HepG2 (cell line): ENCODE measurements around the gene ABCC3. TPM values are rescaled to one million over a fixed set of nuclear protein-coding genes. Genes with fewer than 3 reads are reported as not detected.
A peak's percentile ranks its signal among the peaks of the same experiment; 100 is the strongest.

ENCODE experiments used
- AGO1 ChIP-seq: fragments of 200-400 bp; formaldehyde crosslinking; IDR thresholded peaks from 2 replicates; pipeline ENCODE4 v1.6.1; 2017; ENCODE audit warnings: mild to moderate bottlenecking, low read depth, low read length, moderate library complexity; ENCODE audit not compliant: poor library complexity, severe bottlenecking
- ATF6 ChIP-seq: sonication (generic); formaldehyde crosslinking; conservative IDR thresholded peaks from 2 replicates; pipeline ENCODE4 v1.4.0; 2020; ENCODE audit warnings: missing genetic modification reagents
- BCL6 ChIP-seq: IDR thresholded peaks from 2 replicates; pipeline ENCODE4 v1.6.1; 2016; ENCODE audit warnings: missing genetic modification reagents, missing compliant biosample characterization
- ISL2 ChIP-seq: sonication (generic); formaldehyde crosslinking; IDR thresholded peaks from 2 replicates; pipeline ENCODE4 v1.5.0; 2020; ENCODE audit warnings: missing genetic modification reagents
- JARID2 ChIP-seq: sonication (generic); formaldehyde crosslinking; IDR thresholded peaks from 2 replicates; pipeline ENCODE4 v1.8.1; 2023; ENCODE audit warnings: missing genetic modification reagents, inconsistent platforms; ENCODE audit not compliant: insufficient replicate concordance
- JDP2 ChIP-seq: sonication (generic); formaldehyde crosslinking; IDR thresholded peaks from 2 replicates; pipeline ENCODE4 v1.8.1; 2022; ENCODE audit warnings: missing genetic modification reagents, borderline replicate concordance
- MED1 ChIP-seq: sonication (generic); formaldehyde crosslinking; IDR thresholded peaks from 2 replicates; pipeline ENCODE4 v1.4.0; 2020; ENCODE audit warnings: missing genetic modification reagents
- MED8 ChIP-seq: sonication (generic); formaldehyde crosslinking; IDR thresholded peaks from 2 replicates; pipeline ENCODE4 v1.8.1; 2023; ENCODE audit warnings: mild to moderate bottlenecking, missing genetic modification reagents; ENCODE audit not compliant: insufficient replicate concordance
- MIER3 ChIP-seq: IDR thresholded peaks from 2 replicates; pipeline ENCODE4 v1.6.1; 2016; ENCODE audit warnings: missing compliant biosample characterization, borderline replicate concordance
- MTERF4 ChIP-seq: sonication (generic); formaldehyde crosslinking; IDR thresholded peaks from 2 replicates; pipeline ENCODE4 v1.8.0; 2023; ENCODE audit warnings: mild to moderate bottlenecking, missing genetic modification reagents
- NFKB2 ChIP-seq: sonication (generic); formaldehyde crosslinking; IDR thresholded peaks from 2 replicates; pipeline ENCODE4 v1.4.0; 2020; ENCODE audit warnings: missing genetic modification reagents, borderline replicate concordance
- PRMT3 ChIP-seq: sonication (generic); formaldehyde crosslinking; IDR thresholded peaks from 2 replicates; pipeline ENCODE4 v1.8.1; 2022; ENCODE audit warnings: low read depth, mild to moderate bottlenecking, moderate library complexity, missing genetic modification reagents, borderline replicate concordance
- RCOR2 ChIP-seq: IDR thresholded peaks from 2 replicates; pipeline ENCODE4 v1.6.1; 2016; ENCODE audit warnings: missing biosample characterization, missing genetic modification reagents
- TOPORS ChIP-seq: sonication (generic); formaldehyde crosslinking; IDR thresholded peaks from 2 replicates; pipeline ENCODE4 v1.8.0; 2023; ENCODE audit warnings: mild to moderate bottlenecking, missing genetic modification reagents
- ZHX2 ChIP-seq, 2 experiments: sonication (generic) in 1 of 2; formaldehyde crosslinking in 1 of 2; IDR thresholded peaks; 2 replicates each; pipeline versions ENCODE4 v1.6.1 to v1.9.0; 2014 to 2022; ENCODE audit warnings: antibody characterized with exemption in 1 of 2, borderline replicate concordance in 1 of 2, inconsistent platforms in 1 of 2, low read depth in 1 of 2, missing genetic modification reagents in 1 of 2
- ZNF275 ChIP-seq: sonication (generic); formaldehyde crosslinking; IDR thresholded peaks from 2 replicates; pipeline ENCODE4 v1.8.0; 2022; ENCODE audit warnings: missing genetic modification reagents, mild to moderate bottlenecking, inconsistent platforms, borderline replicate concordance
- ZNF350 ChIP-seq: sonication (generic); formaldehyde crosslinking; IDR thresholded peaks from 2 replicates; pipeline ENCODE4 v1.4.0; 2020; ENCODE audit warnings: mild to moderate bottlenecking, low read depth, missing genetic modification reagents, borderline replicate concordance
- ZNF644 ChIP-seq: IDR thresholded peaks from 2 replicates; pipeline ENCODE4 v1.6.1; 2016; ENCODE audit warnings: low read depth
- ZNF780A ChIP-seq: sonication (generic); formaldehyde crosslinking; IDR thresholded peaks from 2 replicates; pipeline ENCODE4 v1.8.0; 2022; ENCODE audit warnings: mild to moderate bottlenecking, missing genetic modification reagents, moderate library complexity
- polyA plus RNA-seq, 8 experiments: library from polyadenylated mRNA; depleted of rRNA in 3 of 8; stranded (reverse) in 7 of 8; unstranded in 1 of 8; fragments of >200 nt; fragmentation: Illumina TruSeq in 4 of 8; extraction: Trizol in 4 of 8; gene quantifications; 2 replicates each; pipeline versions ENCODE4 v1.2.1 to v1.2.3, GENCODE V29; 2011 to 2016; ENCODE audit warnings: low read depth in 4 of 8, missing spikeins in 1 of 8, mixed read lengths in 1 of 8; ENCODE audit not compliant: insufficient read depth in 1 of 8
- total RNA-seq, 5 experiments: library from RNA; depleted of rRNA; stranded (reverse); fragments of >200 nt; fragmentation: Illumina TruSeq; extraction: Trizol; gene quantifications; 2 replicates each; pipeline ENCODE4 v1.2.3, GENCODE V29; 2016; ENCODE audit warnings: low read depth in 1 of 5

The ABCC3 gene
- total and polyA plus RNA-seq, 2 of the 13 experiments (the other 11 are each of a cell fraction or from before 2014, with no cell fraction given): 25.2 to 50.7 TPM

GRCh38 chr17:50693036-50693682 is 58.5 kb downstream of the ABCC3 start (continued):
- TF ChIP-seq ATF6 (CRISPR knock-in tag): no peak
- TF ChIP-seq MED8 (CRISPR knock-in tag): no peak
- peak; percentile 32; the same call in 1 of the 2 replicates for TF ChIP-seq MED1 (CRISPR knock-in tag)
- no peak for TF ChIP-seq ZNF644
- peak; percentile 72 for TF ChIP-seq BCL6 (CRISPR knock-in tag)
- TF ChIP-seq ZNF275: no peak
- no peak for TF ChIP-seq JDP2 (CRISPR knock-in tag)
- no peak for TF ChIP-seq NFKB2 (CRISPR knock-in tag)
- TF ChIP-seq AGO1: no peak
- TF ChIP-seq MTERF4 (CRISPR knock-in tag): no peak
- TF ChIP-seq RCOR2 (CRISPR knock-in tag): peak; percentile 59; the same call in 1 of the 2 replicates
- TF ChIP-seq JARID2 (CRISPR knock-in tag): no peak
- no peak for TF ChIP-seq ZHX2 (IDR thresholded peaks at IDR 0.05; ENCODE audit: low read depth)
- TF ChIP-seq ZHX2 (CRISPR knock-in tag; IDR thresholded peaks at IDR 0.05; ENCODE audit: borderline replicate concordance): 0 out of 2 replicates have a peak, but pooled peaks have one; percentile 44
- peak; percentile 52; the same call in 1 of the 2 replicates for TF ChIP-seq ISL2 (CRISPR knock-in tag)
- TF ChIP-seq ZNF780A (CRISPR knock-in tag): no peak
- no peak for TF ChIP-seq MIER3 (CRISPR knock-in tag)
- TF ChIP-seq PRMT3 (CRISPR knock-in tag): no peak
- no peak for TF ChIP-seq TOPORS (CRISPR knock-in tag)
- no peak for TF ChIP-seq ZNF350 (CRISPR knock-in tag)
